WTC11 (cell line): Measurements from ENCODE around the gene CLCN6.

Experiments used
- MXD4 ChIP-seq: fragments of 250-450 bp; sonication (Bioruptor Pico); IDR thresholded peaks from 2 replicates; pipeline ENCODE4 v1.8.0; 2021; ENCODE audit warnings: mild to moderate bottlenecking, moderate library complexity, borderline replicate concordance
- SMAD3 ChIP-seq: sonication (generic); formaldehyde crosslinking; IDR thresholded peaks from 2 replicates; pipeline ENCODE4 v1.8.0; 2022; ENCODE audit warnings: missing genetic modification reagents, mild to moderate bottlenecking, borderline replicate concordance
- SP1 ChIP-seq: sonication (generic); formaldehyde crosslinking; conservative IDR thresholded peaks from 2 replicates; pipeline ENCODE4 v1.8.1; 2022; ENCODE audit warnings: missing genetic modification reagents
- ZNF317 ChIP-seq: sonication (generic); formaldehyde crosslinking; IDR thresholded peaks from 2 replicates; pipeline ENCODE4 v1.8.1; 2023; ENCODE audit warnings: low read depth, mild to moderate bottlenecking, moderate library complexity, missing genetic modification reagents, borderline replicate concordance
- ZNF396 ChIP-seq: fragments of 250-450 bp; sonication (Bioruptor Pico); IDR thresholded peaks from 2 replicates; pipeline ENCODE4 v1.8.0; 2021; ENCODE audit warnings: mild to moderate bottlenecking, moderate library complexity, borderline replicate concordance
- TF ChIP-seq, protein P1 (sequence below): fragments of 250-450 bp; sonication (Bioruptor Pico); IDR thresholded peaks from 2 replicates; pipeline ENCODE4 v2.1.2; 2022; ENCODE audit warnings: mild to moderate bottlenecking, moderate library complexity
- TF ChIP-seq, protein P2 (sequence below): fragments of 200-600 bp; IDR thresholded peaks from 2 replicates; pipeline ENCODE4 v1.8.0; 2022; ENCODE audit warnings: antibody characterized with exemption
- TF ChIP-seq, protein P3 (sequence below): sonication (generic); formaldehyde crosslinking; IDR thresholded peaks from 2 replicates; pipeline ENCODE4 v1.8.1; 2022; ENCODE audit warnings: low read depth, mild to moderate bottlenecking, moderate library complexity, missing genetic modification reagents, borderline replicate concordance

DNA sequence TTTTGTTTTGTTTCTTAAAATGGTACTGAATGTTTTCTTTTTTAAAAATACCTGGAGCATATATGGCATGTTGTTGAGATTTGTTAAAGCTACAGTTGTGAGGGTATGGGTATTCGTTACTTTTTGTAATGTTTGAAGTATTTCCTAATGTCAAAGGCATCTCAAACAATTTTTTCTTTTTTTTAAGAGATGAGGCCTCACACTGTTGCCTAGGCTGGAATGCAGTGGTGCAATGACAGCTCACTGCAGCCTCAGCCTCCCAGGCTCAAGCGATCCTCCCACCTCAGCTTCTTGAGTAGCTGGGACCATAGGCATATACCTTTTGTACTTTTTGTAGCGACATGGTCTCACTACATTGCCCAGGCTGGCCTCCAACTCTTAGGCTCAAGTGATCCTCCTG lies 16.1 kb downstream of the CLCN6 start:
- TF ChIP-seq, protein P1, sequence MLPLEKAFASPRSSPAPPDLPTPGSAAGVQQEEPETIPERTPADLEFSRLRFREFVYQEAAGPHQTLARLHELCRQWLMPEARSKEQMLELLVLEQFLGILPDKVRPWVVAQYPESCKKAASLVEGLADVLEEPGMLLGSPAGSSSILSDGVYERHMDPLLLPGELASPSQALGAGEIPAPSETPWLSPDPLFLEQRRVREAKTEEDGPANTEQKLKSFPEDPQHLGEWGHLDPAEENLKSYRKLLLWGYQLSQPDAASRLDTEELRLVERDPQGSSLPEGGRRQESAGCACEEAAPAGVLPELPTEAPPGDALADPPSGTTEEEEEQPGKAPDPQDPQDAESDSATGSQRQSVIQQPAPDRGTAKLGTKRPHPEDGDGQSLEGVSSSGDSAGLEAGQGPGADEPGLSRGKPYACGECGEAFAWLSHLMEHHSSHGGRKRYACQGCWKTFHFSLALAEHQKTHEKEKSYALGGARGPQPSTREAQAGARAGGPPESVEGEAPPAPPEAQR (CRISPR knock-in tag), result no peak
- no peak for TF ChIP-seq MXD4 (CRISPR knock-in tag)
- TF ChIP-seq ZNF317, result no peak
- TF ChIP-seq, protein P2, sequence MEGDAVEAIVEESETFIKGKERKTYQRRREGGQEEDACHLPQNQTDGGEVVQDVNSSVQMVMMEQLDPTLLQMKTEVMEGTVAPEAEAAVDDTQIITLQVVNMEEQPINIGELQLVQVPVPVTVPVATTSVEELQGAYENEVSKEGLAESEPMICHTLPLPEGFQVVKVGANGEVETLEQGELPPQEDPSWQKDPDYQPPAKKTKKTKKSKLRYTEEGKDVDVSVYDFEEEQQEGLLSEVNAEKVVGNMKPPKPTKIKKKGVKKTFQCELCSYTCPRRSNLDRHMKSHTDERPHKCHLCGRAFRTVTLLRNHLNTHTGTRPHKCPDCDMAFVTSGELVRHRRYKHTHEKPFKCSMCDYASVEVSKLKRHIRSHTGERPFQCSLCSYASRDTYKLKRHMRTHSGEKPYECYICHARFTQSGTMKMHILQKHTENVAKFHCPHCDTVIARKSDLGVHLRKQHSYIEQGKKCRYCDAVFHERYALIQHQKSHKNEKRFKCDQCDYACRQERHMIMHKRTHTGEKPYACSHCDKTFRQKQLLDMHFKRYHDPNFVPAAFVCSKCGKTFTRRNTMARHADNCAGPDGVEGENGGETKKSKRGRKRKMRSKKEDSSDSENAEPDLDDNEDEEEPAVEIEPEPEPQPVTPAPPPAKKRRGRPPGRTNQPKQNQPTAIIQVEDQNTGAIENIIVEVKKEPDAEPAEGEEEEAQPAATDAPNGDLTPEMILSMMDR, result no peak
- no peak for TF ChIP-seq SMAD3 (CRISPR knock-in tag)
- TF ChIP-seq ZNF396 (CRISPR knock-in tag), result no peak
- no peak for TF ChIP-seq SP1 (CRISPR knock-in tag)
- TF ChIP-seq, protein P3, sequence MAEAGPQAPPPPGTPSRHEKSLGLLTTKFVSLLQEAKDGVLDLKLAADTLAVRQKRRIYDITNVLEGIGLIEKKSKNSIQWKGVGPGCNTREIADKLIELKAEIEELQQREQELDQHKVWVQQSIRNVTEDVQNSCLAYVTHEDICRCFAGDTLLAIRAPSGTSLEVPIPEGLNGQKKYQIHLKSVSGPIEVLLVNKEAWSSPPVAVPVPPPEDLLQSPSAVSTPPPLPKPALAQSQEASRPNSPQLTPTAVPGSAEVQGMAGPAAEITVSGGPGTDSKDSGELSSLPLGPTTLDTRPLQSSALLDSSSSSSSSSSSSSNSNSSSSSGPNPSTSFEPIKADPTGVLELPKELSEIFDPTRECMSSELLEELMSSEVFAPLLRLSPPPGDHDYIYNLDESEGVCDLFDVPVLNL (CRISPR knock-in tag), result no peak
